HepG2 (cell line): ENCODE measurements around the gene SLC16A5. TPM values are rescaled to one million over a fixed set of nuclear protein-coding genes. Genes with fewer than 3 reads are reported as not detected.
A peak's percentile ranks its signal among the peaks of the same experiment; 100 is the strongest.

Source experiments
- HHEX ChIP-seq: IDR thresholded peaks from 2 replicates; pipeline ENCODE4 v1.6.1; 2016; ENCODE audit warnings: control low read depth
- HOXA9 ChIP-seq: sonication (generic); formaldehyde crosslinking; IDR thresholded peaks from 2 replicates; pipeline ENCODE4 v1.8.1; 2022; ENCODE audit warnings: missing genetic modification reagents, mild to moderate bottlenecking, moderate library complexity, borderline replicate concordance
- MTF2 ChIP-seq: sonication (generic); formaldehyde crosslinking; IDR thresholded peaks from 2 replicates; pipeline ENCODE4 v1.5.0; 2020; ENCODE audit warnings: missing genetic modification reagents, borderline replicate concordance
- NFATC3 ChIP-seq: sonication (generic); formaldehyde crosslinking; IDR thresholded peaks from 2 replicates; pipeline ENCODE4 v1.5.1; 2020; ENCODE audit warnings: mild to moderate bottlenecking, missing genetic modification reagents
- POLR2G ChIP-seq: fragments of 200-400 bp; formaldehyde crosslinking; IDR thresholded peaks from 2 replicates; pipeline ENCODE4 v1.6.1; 2018; ENCODE audit warnings: mild to moderate bottlenecking, low read depth, low read length, moderate library complexity
- RARG ChIP-seq: sonication (generic); formaldehyde crosslinking; IDR thresholded peaks from 2 replicates; pipeline ENCODE4 v1.4.0; 2020; ENCODE audit warnings: low read depth, mild to moderate bottlenecking, missing genetic modification reagents
- RFX3 ChIP-seq: IDR thresholded peaks from 2 replicates; pipeline ENCODE4 v1.6.1; 2016; ENCODE audit warnings: missing biosample characterization, missing genetic modification reagents
- TCF12 ChIP-seq, 2 experiments: fragments of 450-650 bp in 1 of 2; sonication (generic) in 1 of 2; formaldehyde crosslinking in 1 of 2; IDR thresholded peaks; 2 replicates each; pipeline versions ENCODE4 v1.6.1 to v1.8.0; 2017 to 2022; ENCODE audit warnings: antibody characterized with exemption in 1 of 2, mild to moderate bottlenecking in 1 of 2, missing genetic modification reagents in 1 of 2, moderate library complexity in 1 of 2
- ZIK1 ChIP-seq: sonication (generic); formaldehyde crosslinking; IDR thresholded peaks from 2 replicates; pipeline ENCODE4 v1.5.0; 2020; ENCODE audit warnings: mild to moderate bottlenecking, low read depth, missing genetic modification reagents, borderline replicate concordance
- ZKSCAN5 ChIP-seq: sonication (generic); formaldehyde crosslinking; IDR thresholded peaks from 2 replicates; pipeline ENCODE4 v1.5.1; 2020; ENCODE audit warnings: mild to moderate bottlenecking, missing genetic modification reagents
- ZNF253 ChIP-seq: sonication (generic); formaldehyde crosslinking; IDR thresholded peaks from 2 replicates; pipeline ENCODE4 v1.8.0; 2022; ENCODE audit warnings: mild to moderate bottlenecking, missing genetic modification reagents, borderline replicate concordance
- ZNF264 ChIP-seq: sonication (generic); formaldehyde crosslinking; IDR thresholded peaks from 2 replicates; pipeline ENCODE4 v1.4.0; 2020; ENCODE audit warnings: missing genetic modification reagents
- ZNF33B ChIP-seq: sonication (generic); formaldehyde crosslinking; IDR thresholded peaks from 2 replicates; pipeline ENCODE4 v1.5.1; 2020; ENCODE audit warnings: mild to moderate bottlenecking, missing genetic modification reagents
- ZNF543 ChIP-seq: sonication (generic); formaldehyde crosslinking; IDR thresholded peaks from 2 replicates; pipeline ENCODE4 v1.4.0; 2020; ENCODE audit warnings: mild to moderate bottlenecking, missing genetic modification reagents
- ZNF773 ChIP-seq: sonication (generic); formaldehyde crosslinking; IDR thresholded peaks from 2 replicates; pipeline ENCODE4 v1.4.0; 2020; ENCODE audit warnings: missing genetic modification reagents, borderline replicate concordance
- ZNF891 ChIP-seq: sonication (generic); formaldehyde crosslinking; IDR thresholded peaks from 2 replicates; pipeline ENCODE4 v1.5.0; 2020; ENCODE audit warnings: mild to moderate bottlenecking, missing genetic modification reagents
- polyA plus RNA-seq, 8 experiments: library from polyadenylated mRNA; depleted of rRNA in 3 of 8; stranded (reverse) in 7 of 8; unstranded in 1 of 8; fragments of >200 nt; fragmentation: Illumina TruSeq in 4 of 8; extraction: Trizol in 4 of 8; gene quantifications; 2 replicates each; pipeline versions ENCODE4 v1.2.1 to v1.2.3, GENCODE V29; 2011 to 2016; ENCODE audit warnings: low read depth in 4 of 8, missing spikeins in 1 of 8, mixed read lengths in 1 of 8; ENCODE audit not compliant: insufficient read depth in 1 of 8
- total RNA-seq, 5 experiments: library from RNA; depleted of rRNA; stranded (reverse); fragments of >200 nt; fragmentation: Illumina TruSeq; extraction: Trizol; gene quantifications; 2 replicates each; pipeline ENCODE4 v1.2.3, GENCODE V29; 2016; ENCODE audit warnings: low read depth in 1 of 5
- TF ChIP-seq, protein P1 (sequence below): IDR thresholded peaks from 2 replicates; pipeline ENCODE4 v1.6.1; 2018; ENCODE audit warnings: missing genetic modification reagents
- TF ChIP-seq, protein P2 (sequence below): sonication (generic); formaldehyde crosslinking; IDR thresholded peaks from 2 replicates; pipeline ENCODE4 v1.4.0; 2020; ENCODE audit warnings: missing genetic modification reagents, borderline replicate concordance
- TF ChIP-seq, protein P3 (sequence below): sonication (generic); formaldehyde crosslinking; IDR thresholded peaks from 2 replicates; pipeline ENCODE4 v1.5.0; 2020; ENCODE audit warnings: missing genetic modification reagents, mild to moderate bottlenecking, borderline replicate concordance
- TF ChIP-seq, protein P4 (sequence below): sonication (generic); formaldehyde crosslinking; IDR thresholded peaks from 2 replicates; pipeline ENCODE4 v1.5.0; 2020; ENCODE audit warnings: missing genetic modification reagents

The SLC16A5 gene
- total and polyA plus RNA-seq, 2 of the 13 experiments (the other 11 are each of a cell fraction or from before 2014, with no cell fraction given): 0.69 to 5.6 TPM

DNA sequence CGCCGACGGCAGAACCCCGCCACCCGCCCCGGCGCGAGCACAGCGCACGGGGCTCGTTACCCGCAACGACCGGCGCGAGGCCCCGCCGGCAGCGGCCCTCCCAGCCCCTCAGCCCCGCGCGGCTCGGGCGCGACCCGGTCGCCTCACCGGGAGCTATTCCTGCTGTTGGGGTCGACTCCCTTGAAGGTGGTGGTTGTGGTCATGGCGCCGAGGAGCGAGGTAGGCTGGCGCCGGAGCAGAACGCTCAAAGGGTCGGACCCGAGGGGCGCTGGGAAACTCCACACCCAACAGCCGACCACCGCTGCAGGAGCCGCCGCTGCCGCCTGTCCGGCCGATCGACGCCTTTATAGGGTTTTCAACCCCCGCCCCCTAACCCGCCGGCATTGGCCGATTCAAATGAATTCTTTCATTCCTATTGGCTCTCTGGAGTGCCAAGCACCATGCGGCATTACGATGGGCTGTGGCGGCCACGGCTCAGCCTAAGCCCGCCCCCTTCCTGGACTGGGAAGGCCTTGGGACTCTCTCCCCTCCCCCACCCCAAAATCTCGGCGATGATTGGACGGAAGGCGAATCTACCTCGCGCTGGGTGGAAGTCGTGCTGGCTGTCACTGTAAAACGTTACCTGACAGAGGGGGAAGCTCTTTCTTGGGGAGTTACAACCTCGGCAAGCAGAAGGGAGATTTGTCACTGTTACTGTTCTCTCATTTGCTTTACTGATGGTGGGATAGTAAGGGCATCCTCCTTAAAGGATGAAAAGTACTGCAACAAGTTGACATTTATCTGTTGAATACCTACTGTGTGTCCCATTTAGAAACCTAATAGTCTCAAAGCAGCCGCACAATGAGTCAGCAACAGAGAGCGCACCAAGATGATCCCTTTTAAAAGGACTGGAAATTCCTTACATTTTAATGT, 66.7 kb downstream of the SLC16A5 start, which contains the start of gene JPT1 (continued):
- TF ChIP-seq, protein P1, sequence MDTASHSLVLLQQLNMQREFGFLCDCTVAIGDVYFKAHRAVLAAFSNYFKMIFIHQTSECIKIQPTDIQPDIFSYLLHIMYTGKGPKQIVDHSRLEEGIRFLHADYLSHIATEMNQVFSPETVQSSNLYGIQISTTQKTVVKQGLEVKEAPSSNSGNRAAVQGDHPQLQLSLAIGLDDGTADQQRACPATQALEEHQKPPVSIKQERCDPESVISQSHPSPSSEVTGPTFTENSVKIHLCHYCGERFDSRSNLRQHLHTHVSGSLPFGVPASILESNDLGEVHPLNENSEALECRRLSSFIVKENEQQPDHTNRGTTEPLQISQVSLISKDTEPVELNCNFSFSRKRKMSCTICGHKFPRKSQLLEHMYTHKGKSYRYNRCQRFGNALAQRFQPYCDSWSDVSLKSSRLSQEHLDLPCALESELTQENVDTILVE (CRISPR knock-in tag): peak; percentile 72
- TF ChIP-seq, protein P2, sequence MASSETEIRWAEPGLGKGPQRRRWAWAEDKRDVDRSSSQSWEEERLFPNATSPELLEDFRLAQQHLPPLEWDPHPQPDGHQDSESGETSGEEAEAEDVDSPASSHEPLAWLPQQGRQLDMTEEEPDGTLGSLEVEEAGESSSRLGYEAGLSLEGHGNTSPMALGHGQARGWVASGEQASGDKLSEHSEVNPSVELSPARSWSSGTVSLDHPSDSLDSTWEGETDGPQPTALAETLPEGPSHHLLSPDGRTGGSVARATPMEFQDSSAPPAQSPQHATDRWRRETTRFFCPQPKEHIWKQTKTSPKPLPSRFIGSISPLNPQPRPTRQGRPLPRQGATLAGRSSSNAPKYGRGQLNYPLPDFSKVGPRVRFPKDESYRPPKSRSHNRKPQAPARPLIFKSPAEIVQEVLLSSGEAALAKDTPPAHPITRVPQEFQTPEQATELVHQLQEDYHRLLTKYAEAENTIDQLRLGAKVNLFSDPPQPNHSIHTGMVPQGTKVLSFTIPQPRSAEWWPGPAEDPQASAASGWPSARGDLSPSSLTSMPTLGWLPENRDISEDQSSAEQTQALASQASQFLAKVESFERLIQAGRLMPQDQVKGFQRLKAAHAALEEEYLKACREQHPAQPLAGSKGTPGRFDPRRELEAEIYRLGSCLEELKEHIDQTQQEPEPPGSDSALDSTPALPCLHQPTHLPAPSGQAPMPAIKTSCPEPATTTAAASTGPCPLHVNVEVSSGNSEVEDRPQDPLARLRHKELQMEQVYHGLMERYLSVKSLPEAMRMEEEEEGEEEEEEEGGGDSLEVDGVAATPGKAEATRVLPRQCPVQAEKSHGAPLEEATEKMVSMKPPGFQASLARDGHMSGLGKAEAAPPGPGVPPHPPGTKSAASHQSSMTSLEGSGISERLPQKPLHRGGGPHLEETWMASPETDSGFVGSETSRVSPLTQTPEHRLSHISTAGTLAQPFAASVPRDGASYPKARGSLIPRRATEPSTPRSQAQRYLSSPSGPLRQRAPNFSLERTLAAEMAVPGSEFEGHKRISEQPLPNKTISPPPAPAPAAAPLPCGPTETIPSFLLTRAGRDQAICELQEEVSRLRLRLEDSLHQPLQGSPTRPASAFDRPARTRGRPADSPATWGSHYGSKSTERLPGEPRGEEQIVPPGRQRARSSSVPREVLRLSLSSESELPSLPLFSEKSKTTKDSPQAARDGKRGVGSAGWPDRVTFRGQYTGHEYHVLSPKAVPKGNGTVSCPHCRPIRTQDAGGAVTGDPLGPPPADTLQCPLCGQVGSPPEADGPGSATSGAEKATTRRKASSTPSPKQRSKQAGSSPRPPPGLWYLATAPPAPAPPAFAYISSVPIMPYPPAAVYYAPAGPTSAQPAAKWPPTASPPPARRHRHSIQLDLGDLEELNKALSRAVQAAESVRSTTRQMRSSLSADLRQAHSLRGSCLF (CRISPR knock-in tag): no peak
- TF ChIP-seq MTF2 (CRISPR knock-in tag) (no peak), ZNF543 (CRISPR knock-in tag) (0 out of 2 replicates have a peak, but pooled peaks have one; percentile 72), RFX3 (no peak), RARG (CRISPR knock-in tag) (no peak), ZKSCAN5 (no peak), HHEX (CRISPR knock-in tag) (no peak), ZNF33B (CRISPR knock-in tag) (no peak; the same call in 1 of the 2 replicates), HOXA9 (CRISPR knock-in tag) (no peak), TCF12 (IDR thresholded peaks at IDR 0.05) (no peak), TCF12 (CRISPR knock-in tag; IDR thresholded peaks at IDR 0.05) (peak; percentile 73; the same call in 1 of the 2 replicates), ZNF264 (CRISPR knock-in tag) (no peak), POLR2G (peak; percentile 100), ZIK1 (CRISPR knock-in tag) (peak; percentile 67), ZNF891 (CRISPR knock-in tag) (peak; percentile 99), NFATC3 (CRISPR knock-in tag) (no peak), ZNF773 (CRISPR knock-in tag) (no peak), ZNF253 (CRISPR knock-in tag) (no peak)
- TF ChIP-seq, protein P3, sequence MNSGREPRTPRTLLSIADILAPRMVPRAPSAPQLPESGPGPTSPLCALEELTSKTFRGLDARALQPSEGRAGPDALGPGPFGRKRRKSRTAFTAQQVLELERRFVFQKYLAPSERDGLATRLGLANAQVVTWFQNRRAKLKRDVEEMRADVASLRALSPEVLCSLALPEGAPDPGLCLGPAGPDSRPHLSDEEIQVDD (CRISPR knock-in tag): no peak
- TF ChIP-seq, protein P4, sequence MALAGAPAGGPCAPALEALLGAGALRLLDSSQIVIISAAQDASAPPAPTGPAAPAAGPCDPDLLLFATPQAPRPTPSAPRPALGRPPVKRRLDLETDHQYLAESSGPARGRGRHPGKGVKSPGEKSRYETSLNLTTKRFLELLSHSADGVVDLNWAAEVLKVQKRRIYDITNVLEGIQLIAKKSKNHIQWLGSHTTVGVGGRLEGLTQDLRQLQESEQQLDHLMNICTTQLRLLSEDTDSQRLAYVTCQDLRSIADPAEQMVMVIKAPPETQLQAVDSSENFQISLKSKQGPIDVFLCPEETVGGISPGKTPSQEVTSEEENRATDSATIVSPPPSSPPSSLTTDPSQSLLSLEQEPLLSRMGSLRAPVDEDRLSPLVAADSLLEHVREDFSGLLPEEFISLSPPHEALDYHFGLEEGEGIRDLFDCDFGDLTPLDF (CRISPR knock-in tag): peak; percentile 55; the same call in 1 of the 2 replicates
